Naive thymus-derived CD8-positive, alpha-beta T cell (primary cell): ENCODE measurements around the gene PTGIR. TPM values are rescaled to one million over a fixed set of nuclear protein-coding genes. Genes with fewer than 3 reads are reported as not detected.
"Not testable (repeated sequence)": the region's sequence is repeated elsewhere in the genome, so short reads cannot be mapped to it uniquely, and the experiment has no call there.

Source experiments
- ATAC-seq, 2 donors: fragments of 150-1000 bp; cut with Tn5 transposase in 1 of 2; sonication (Bioruptor Pico), chemical (Tn5 transposase) in 1 of 2; 1 replicate in 1 of 2; 2 replicates in 1 of 2; pipeline ENCODE4 v1.10.0; 2021; ENCODE audit warnings: mild to moderate bottlenecking in 2 of 2, moderate library complexity in 2 of 2
- POLR2A ChIA-PET: fragments of 350-600 bp; sonication (Branson Sonifier 250); formaldehyde crosslinking; loops from one replicate; lab custom pipeline; 2021; ENCODE audit warnings: antibody characterized with exemption; lab: Charles Lee
- DNase-seq, 10 donors: peaks; one replicate each; pipeline versions ENCODE4 v3.0.0 to v3.0.0-alpha.2; 2020 to 2022
- H3K27ac Mint-ChIP-seq, 10 donors: one replicate each; pipeline ENCODE4 v1.8.0; 2020 to 2022; ENCODE audit warnings: mild to moderate bottlenecking in 10 of 10, mixed read lengths in 10 of 10, moderate library complexity in 4 of 10, inconsistent platforms in 1 of 10
- H3K27me3 Mint-ChIP-seq, 5 donors: one replicate each; pipeline ENCODE4 v1.8.0; 2021 to 2022; ENCODE audit warnings: mixed read lengths in 5 of 5
- H3K36me3 Mint-ChIP-seq, 3 donors: one replicate each; pipeline ENCODE4 v1.8.0; 2020 to 2022; ENCODE audit warnings: mixed read lengths in 3 of 3, mild to moderate bottlenecking in 2 of 3, inconsistent platforms in 1 of 3
- H3K4me1 Mint-ChIP-seq, 4 donors: one replicate each; pipeline ENCODE4 v1.8.0; 2021 to 2022; ENCODE audit warnings: mixed read lengths in 4 of 4
- H3K4me3 Mint-ChIP-seq, 10 donors: one replicate each; pipeline ENCODE4 v1.8.0; 2020 to 2022; ENCODE audit warnings: mild to moderate bottlenecking in 10 of 10, mixed read lengths in 10 of 10, moderate library complexity in 6 of 10, inconsistent platforms in 1 of 10
- H3K9me3 Mint-ChIP-seq, 9 donors: one replicate each; pipeline ENCODE4 v1.8.0; 2020 to 2022; ENCODE audit warnings: mixed read lengths in 9 of 9, mild to moderate bottlenecking in 3 of 9, inconsistent platforms in 1 of 9, moderate library complexity in 1 of 9
- polyA plus RNA-seq, 3 donors: library from polyadenylated mRNA; unstranded; fragments of 300-500 nt; fragmentation: Illumina TruSeq; gene quantifications; one replicate each; pipeline ENCODE4 v1.2.3, GENCODE V29; 2021
- total RNA-seq, 8 experiments: library from RNA in 2 of 8; stranded (reverse) in 2 of 8; gene quantifications; one replicate each; pipeline ENCODE4 v1.2.3 and lab custom pipeline; 2021 to 2026

PTGIR gene
- total and polyA plus RNA-seq, 5 experiments from 2014 or later, result 0.12 to 2.8 (median 0.40) TPM; not detected in 1

GRCh38 chr19:46634656-46635218 lies 9.8 kb upstream of the PTGIR start:
- H3K4me3 Mint-ChIP-seq, result peak overlapping the region in 9 of 10 donors; percentile 29 to 88 (median 46)
- ATAC-seq (no peak), DNase-seq (peak in 1 of 10 donors; percentile 71)
- POLR2A ChIA-PET, result interaction anchor here (0.5 to 4.4 kb wide), 5 partner anchors 10 to 95 kb away, joined by 4 to 25 read pairs (median 9); partner anchors contain the start of genes CALM3 and PTGIR
- H3K27ac Mint-ChIP-seq, result peak overlapping the region in 5 of 10 donors; percentile 15 to 96 (median 69)
- H3K36me3 Mint-ChIP-seq, result no peaks in the 10 kb centered on the region
- peaks cover 14 to 32% (median 23%) of the 10 kb centered on the region in 4 donors for H3K4me1 Mint-ChIP-seq
- no peaks in the 10 kb centered on the region for H3K9me3 Mint-ChIP-seq
- H3K27me3 Mint-ChIP-seq, result peaks cover 0 to 4% (median 0%) of the 10 kb centered on the region in 5 donors

DNA sequence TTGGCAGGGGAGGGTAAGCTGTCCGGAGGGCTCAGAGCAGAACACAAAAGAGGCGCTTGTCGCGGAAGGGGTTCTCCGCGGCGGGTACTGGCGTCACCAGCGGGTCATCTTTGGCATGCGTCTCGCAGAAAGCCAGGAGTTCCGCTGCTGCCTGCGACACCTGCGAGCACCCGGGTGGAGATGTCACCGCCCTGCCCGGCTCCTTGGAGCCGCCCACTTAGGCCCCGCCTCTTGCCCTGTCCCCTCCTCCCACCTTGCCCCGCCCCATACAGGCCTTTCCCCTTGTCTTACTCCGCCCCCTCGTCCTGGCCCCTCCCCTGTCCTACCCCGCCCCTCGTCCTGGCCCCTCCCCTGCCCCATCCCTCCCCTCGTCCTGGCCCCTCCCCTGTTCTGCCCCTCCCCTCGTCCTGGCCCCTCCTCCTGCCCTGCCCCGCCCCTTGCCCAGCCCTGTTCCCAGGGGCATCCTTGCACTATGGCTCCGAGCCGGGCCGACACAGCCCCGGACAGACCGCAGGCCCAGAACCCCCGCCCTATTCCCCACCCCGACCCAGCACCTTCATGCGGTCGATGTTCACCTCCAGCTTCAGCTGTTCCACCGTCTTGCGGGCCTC lies 9.3 kb upstream of the PTGIR start:
- POLR2A ChIA-PET, result interaction anchor here (0.5 to 4.4 kb wide), 7 partner anchors 10 to 94 kb away, joined by 4 to 25 read pairs (median 7); partner anchors contain the start of genes CALM3 and PTGIR

DNA sequence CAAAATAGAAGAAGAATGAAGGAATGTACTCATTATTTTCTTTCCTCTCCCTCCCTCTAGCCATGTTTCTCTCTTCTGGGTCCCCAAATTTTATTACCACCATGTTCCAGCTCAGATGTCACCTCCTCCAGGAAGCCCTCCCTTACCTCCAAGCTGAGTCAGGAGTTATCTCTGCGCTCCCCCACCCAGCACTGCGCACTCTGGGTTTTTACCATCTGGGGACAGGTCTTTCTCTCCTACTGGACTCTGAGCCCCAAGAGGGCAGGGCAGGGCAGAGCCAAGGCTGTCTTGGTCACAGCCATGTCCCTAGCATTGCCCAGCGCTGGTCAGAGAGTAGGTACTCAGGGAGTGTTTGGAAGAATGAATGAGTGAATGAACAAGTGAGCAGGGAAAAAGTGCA lies 8.2 kb upstream of the PTGIR start:
- peak overlapping the region in 9 of 10 donors; percentile 58 to 98 (median 93) for H3K27ac Mint-ChIP-seq
- peaks cover 0 to 4% (median 0%) of the 10 kb centered on the region in 5 donors for H3K27me3 Mint-ChIP-seq

More for the DNA sequence above, 9.3 kb upstream of the PTGIR start:
- peaks cover 0 to 4% (median 0%) of the 10 kb centered on the region in 5 donors for H3K27me3 Mint-ChIP-seq
- DNase-seq (peak; percentile 86 to 97 (median 93)), ATAC-seq (peak; percentile 61 to 78)
- H3K4me3 Mint-ChIP-seq, result peak overlapping the region in 9 of 10 donors; percentile 79 to 88 (median 85)
- no peaks in the 10 kb centered on the region for H3K9me3 Mint-ChIP-seq
- H3K27ac Mint-ChIP-seq, result peak overlapping the region; percentile 41 to 98 (median 91)
- no peaks in the 10 kb centered on the region for H3K36me3 Mint-ChIP-seq
- H3K4me1 Mint-ChIP-seq, result peaks cover 15 to 32% (median 23%) of the 10 kb centered on the region in 4 donors

DNA sequence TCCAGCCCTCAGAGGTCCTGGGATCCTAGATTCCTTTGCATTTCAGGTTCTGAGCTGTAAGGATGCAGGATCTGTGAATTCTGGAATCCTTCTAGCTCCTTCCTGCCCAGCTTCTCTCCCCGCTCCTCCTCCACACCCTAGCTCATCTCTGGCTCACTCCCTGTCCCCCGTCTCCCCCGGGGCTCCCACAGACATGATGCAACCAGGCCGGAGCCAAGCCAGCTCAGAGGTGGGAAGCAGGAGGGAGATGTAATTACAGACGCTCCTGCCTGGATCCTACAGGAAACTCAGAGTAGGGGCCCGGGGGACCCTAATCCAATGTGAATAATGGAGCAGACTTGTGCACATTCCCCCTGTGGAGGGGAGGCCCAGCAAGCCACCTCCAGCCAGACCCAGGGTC lies 6.6 kb upstream of the PTGIR start:
- H3K27ac Mint-ChIP-seq, result peak overlapping the region in 1 of 10 donors; percentile 29
- no peak overlapping the region for H3K4me3 Mint-ChIP-seq
- no peaks in the 10 kb centered on the region for H3K36me3 Mint-ChIP-seq
- H3K27me3 Mint-ChIP-seq, result peaks cover 0 to 4% (median 0%) of the 10 kb centered on the region in 5 donors
- no peaks in the 10 kb centered on the region for H3K9me3 Mint-ChIP-seq
- DNase-seq (no peak), ATAC-seq (no peak)
- POLR2A ChIA-PET, result interaction anchor here (0.6 to 2.3 kb wide), 6 partner anchors 10 to 118 kb away, joined by 3 to 10 read pairs (median 4); no protein-coding TSS in a partner anchor
- H3K4me1 Mint-ChIP-seq, result peaks cover 19 to 45% (median 31%) of the 10 kb centered on the region in 4 donors

More for the DNA sequence above, 8.2 kb upstream of the PTGIR start:
- POLR2A ChIA-PET, result interaction anchor here (1.0 to 4.4 kb wide), 7 partner anchors 9 to 32 kb away, joined by 4 to 25 read pairs (median 7); partner anchors contain the start of genes CALM3 and PTGIR
- H3K9me3 Mint-ChIP-seq, result no peaks in the 10 kb centered on the region
- H3K4me1 Mint-ChIP-seq, result peaks cover 18 to 39% (median 25%) of the 10 kb centered on the region in 4 donors
- no peaks in the 10 kb centered on the region for H3K36me3 Mint-ChIP-seq
- DNase-seq, result no peak
- peak overlapping the region in 9 of 10 donors; percentile 33 to 88 (median 85) for H3K4me3 Mint-ChIP-seq
- no peak for ATAC-seq

DNA sequence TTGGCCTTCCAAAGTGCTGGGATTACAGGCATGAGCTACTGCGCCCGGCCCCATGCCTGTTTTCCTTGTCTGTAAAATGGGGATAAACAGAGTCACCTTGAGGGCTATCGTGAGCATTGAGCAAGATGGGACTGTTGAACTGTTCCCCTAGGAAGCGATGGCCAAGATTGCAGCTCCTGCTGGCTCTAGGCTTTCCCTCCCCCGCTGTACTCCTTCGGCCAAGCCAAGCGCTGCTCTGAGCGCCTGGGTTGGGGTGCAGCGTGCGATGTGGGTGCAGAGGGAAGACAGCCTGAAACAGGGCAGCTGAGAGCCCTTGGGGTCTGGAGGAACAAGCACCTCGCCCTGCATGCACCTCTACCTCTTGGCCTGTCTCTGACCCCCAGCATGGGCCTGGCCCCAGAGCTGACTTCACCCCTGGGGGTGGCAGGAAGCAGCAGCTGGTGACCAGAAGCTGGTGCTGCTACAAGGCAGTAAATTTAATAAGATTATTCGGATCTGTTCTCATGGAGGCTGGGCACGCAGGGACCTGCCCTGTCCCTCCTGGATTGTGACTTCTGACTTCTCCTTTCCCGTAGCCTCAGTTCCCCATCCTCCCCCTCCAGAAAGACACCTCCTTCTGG lies 5.8 kb upstream of the PTGIR start:
- H3K36me3 Mint-ChIP-seq, result no peaks in the 10 kb centered on the region
- peaks cover 0 to 4% (median 0%) of the 10 kb centered on the region in 5 donors for H3K27me3 Mint-ChIP-seq
- DNase-seq, result no peak
- POLR2A ChIA-PET, result interaction anchor here (0.7 to 2.3 kb wide), 6 partner anchors 9 to 91 kb away, joined by 3 to 10 read pairs (median 6); no protein-coding TSS in a partner anchor
- H3K4me3 Mint-ChIP-seq, result no peak overlapping the region
- ATAC-seq, result no peak
- H3K27ac Mint-ChIP-seq, result no peak overlapping the region
- H3K4me1 Mint-ChIP-seq, result peaks cover 17 to 43% (median 33%) of the 10 kb centered on the region in 4 donors
- H3K9me3 Mint-ChIP-seq, result no peaks in the 10 kb centered on the region

GRCh38 chr19:46629546-46630025 lies 4.7 kb upstream of the PTGIR start:
- peaks cover 18 to 49% (median 39%) of the 10 kb centered on the region in 4 donors for H3K4me1 Mint-ChIP-seq
- no peak for ATAC-seq
- no peaks in the 10 kb centered on the region for H3K36me3 Mint-ChIP-seq
- POLR2A ChIA-PET, result interaction anchor here (2.1 to 2.3 kb wide), 2 partner anchors 8 to 12 kb away, joined by 9 to 10 read pairs; no protein-coding TSS in a partner anchor
- peak overlapping the region in 3 of 10 donors; percentile 62 to 89 (median 77) for H3K27ac Mint-ChIP-seq
- H3K4me3 Mint-ChIP-seq, result no peak overlapping the region
- no peak for DNase-seq
- H3K9me3 Mint-ChIP-seq, result no peaks in the 10 kb centered on the region
- H3K27me3 Mint-ChIP-seq, result peaks cover 0 to 4% (median 0%) of the 10 kb centered on the region in 5 donors

- H3K36me3 Mint-ChIP-seq, ATAC-seq: not testable (repeated sequence)
Measured at GRCh38 chr19:46628970-46629369, 4.1 kb upstream of the PTGIR start.

GRCh38 chr19:46626446-46626845 lies 1.6 kb upstream of the PTGIR start:
- H3K4me3 Mint-ChIP-seq, result no peak overlapping the region
- POLR2A ChIA-PET, result no interaction called here
- no peaks in the 10 kb centered on the region for H3K9me3 Mint-ChIP-seq
- DNase-seq (no peak), ATAC-seq (no peak)
- H3K4me1 Mint-ChIP-seq, result peaks cover 20 to 51% (median 43%) of the 10 kb centered on the region in 4 donors
- no peak overlapping the region for H3K27ac Mint-ChIP-seq
- no peaks in the 10 kb centered on the region for H3K36me3 Mint-ChIP-seq
- peaks cover 0 to 2% (median 0%) of the 10 kb centered on the region in 5 donors for H3K27me3 Mint-ChIP-seq

More at GRCh38 chr19:46628970-46629369, 4.1 kb upstream of the PTGIR start:
- DNase-seq, H3K27me3 Mint-ChIP-seq, H3K4me3 Mint-ChIP-seq, H3K9me3 Mint-ChIP-seq: not testable (repeated sequence)
- H3K4me1 Mint-ChIP-seq, result peaks cover 21 to 47% (median 41%) of the 10 kb centered on the region in 4 donors
- POLR2A ChIA-PET, result interaction anchor here (2.1 kb wide), 1 partner anchor 12 kb away, joined by 9 read pairs; no protein-coding TSS in a partner anchor
- H3K27ac Mint-ChIP-seq, result peak overlapping the region in 5 of 10 donors; percentile 6 to 48 (median 20)

- Mint-ChIP-seq H3K27me3 (peaks cover 0 to 2% (median 0%) of the 10 kb centered on the region in 5 donors), H3K4me3 (no peak overlapping the region), H3K9me3 (no peaks in the 10 kb centered on the region), H3K36me3 (no peaks in the 10 kb centered on the region), H3K4me1 (peaks cover 22 to 58% (median 48%) of the 10 kb centered on the region in 4 donors), H3K27ac (peak overlapping the region in 2 of 10 donors; percentile 33 to 38)
- no peak for DNase-seq
- ATAC-seq, result no peak
- POLR2A ChIA-PET, result interaction anchor here (0.5 kb wide), 1 partner anchor 1225 kb away, joined by 4 read pairs; no protein-coding TSS in a partner anchor
Measured at GRCh38 chr19:46625731-46626130, 842 bp upstream of the PTGIR start.

DNA sequence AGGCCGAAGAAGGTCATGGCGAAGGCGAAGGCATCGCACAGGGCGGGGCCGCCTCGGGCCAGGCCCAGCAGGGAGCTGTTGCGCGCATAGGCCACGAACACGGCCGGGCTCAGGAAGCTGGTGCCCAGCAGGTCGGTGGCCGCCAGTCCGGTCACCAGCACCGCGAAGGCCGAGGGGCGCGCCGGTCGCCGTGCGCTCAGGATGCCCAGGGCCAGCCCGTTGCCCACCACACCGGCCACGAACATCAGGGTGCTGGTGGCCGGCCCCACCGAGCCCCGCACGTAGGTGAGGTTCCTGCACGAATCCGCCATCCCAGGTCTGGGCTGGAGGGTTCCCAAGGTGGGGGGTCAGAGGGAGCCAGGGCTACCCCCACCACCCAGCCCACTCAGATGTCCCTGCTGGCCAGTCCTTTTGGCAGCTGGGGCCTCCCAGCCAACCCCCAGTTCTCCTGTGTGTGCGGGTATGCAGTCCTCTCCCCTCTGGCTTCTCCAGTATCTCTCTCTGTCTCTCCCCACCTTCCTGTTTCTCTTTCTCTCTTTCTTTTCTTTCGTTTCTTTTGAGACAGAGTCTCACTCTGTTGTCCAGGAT lies 880 bp downstream of the PTGIR start:
- Mint-ChIP-seq H3K27ac (peak overlapping the region in 4 of 10 donors; percentile 35 to 80 (median 45)), H3K9me3 (no peaks in the 10 kb centered on the region), H3K36me3 (no peaks in the 10 kb centered on the region), H3K4me1 (peaks cover 23 to 69% (median 59%) of the 10 kb centered on the region in 4 donors), H3K27me3 (peaks cover 0 to 2% (median 0%) of the 10 kb centered on the region in 5 donors), H3K4me3 (peak overlapping the region in 4 of 10 donors; percentile 49 to 77 (median 69))
- DNase-seq, result no peak
- ATAC-seq, result no peak
- POLR2A ChIA-PET, result interaction anchor here (1.4 to 2.0 kb wide), 3 partner anchors 9 to 22 kb away, joined by 3 to 7 read pairs (median 5); no protein-coding TSS in a partner anchor

GRCh38 chr19:46622118-46622446 lies 2.8 kb downstream of the PTGIR start:
- POLR2A ChIA-PET, result interaction anchor here (0.7 to 2.4 kb wide), 3 partner anchors 8 to 126 kb away, joined by 3 to 10 read pairs (median 7); no protein-coding TSS in a partner anchor
- Mint-ChIP-seq H3K27me3 (peaks cover 0 to 2% (median 0%) of the 10 kb centered on the region in 5 donors), H3K4me3 (peak overlapping the region in 9 of 10 donors; percentile 15 to 68 (median 48)), H3K4me1 (peaks cover 23 to 80% (median 60%) of the 10 kb centered on the region in 4 donors), H3K9me3 (no peaks in the 10 kb centered on the region), H3K36me3 (no peaks in the 10 kb centered on the region), H3K27ac (peak overlapping the region; percentile 44 to 90 (median 83))
- no peak for DNase-seq
- peak in 1 of 2 donors; percentile 9 for ATAC-seq
